HG02870 (cell line): Measurements from ENCODE around the gene TGM3.

Experiments
- ATAC-seq: cut with Tn5 transposase; IDR thresholded peaks from one replicate; pipeline ENCODE4 v1.9.1; 2021; ENCODE audit warnings: mild to moderate bottlenecking, moderate library complexity; ENCODE audit not compliant: unreplicated experiment

TGM3 gene

DNA sequence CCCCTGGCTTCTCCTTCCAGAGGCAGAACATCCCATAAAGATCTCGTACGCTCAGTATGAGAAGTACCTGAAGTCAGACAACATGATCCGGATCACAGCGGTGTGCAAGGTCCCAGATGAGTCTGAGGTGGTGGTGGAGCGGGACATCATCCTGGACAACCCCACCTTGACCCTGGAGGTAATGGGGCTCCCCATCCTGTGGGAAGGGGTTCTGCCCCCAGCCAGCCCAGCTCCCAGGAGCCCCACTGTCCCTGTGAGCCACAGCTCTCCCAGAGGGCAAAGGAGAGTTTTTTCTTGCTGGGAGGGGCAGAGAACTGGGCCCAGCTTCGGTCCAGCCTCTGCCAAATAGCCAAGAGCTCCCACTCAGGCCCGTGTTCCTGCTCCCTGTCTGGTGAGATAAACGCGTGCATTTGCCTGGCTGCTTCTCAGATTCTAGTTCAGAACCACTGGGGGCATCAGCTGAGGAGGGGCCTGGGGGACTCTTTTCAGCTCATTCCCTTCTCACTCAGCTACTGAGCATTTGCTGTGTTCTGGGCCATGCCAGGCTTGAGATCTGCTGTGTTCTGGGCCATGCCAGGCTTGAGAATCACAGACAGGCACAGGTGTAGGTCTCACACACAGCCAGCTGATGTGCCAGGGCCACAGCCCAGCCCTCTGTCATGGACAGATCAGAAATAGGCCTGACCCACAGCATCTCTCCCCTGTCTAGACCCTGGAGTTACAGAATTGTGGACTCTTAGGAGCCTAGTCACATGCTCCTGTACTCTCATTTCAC lies 39.5 kb downstream of the TGM3 start:
- ATAC-seq = no peak

DNA sequence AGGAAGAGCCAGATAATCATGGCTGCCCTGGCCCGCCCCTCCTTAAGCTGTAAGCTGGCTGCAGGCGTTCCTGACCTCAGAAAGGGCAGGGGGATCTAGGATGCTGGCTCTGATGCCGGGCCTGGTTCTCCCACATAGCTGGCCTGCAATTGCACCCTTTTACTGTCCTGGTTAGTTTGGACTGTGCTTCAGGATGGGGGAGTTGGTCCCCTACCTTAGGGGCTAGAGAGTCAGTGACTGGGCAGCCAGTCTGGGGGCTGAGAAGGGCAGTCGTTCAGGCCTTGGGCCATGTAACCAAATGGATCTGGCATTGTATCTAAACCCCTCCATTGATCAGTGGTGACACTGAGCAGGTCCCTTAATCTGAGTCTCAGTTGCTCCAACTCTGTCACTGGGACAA lies 40.7 kb downstream of the TGM3 start:
- ATAC-seq = no peak

DNA sequence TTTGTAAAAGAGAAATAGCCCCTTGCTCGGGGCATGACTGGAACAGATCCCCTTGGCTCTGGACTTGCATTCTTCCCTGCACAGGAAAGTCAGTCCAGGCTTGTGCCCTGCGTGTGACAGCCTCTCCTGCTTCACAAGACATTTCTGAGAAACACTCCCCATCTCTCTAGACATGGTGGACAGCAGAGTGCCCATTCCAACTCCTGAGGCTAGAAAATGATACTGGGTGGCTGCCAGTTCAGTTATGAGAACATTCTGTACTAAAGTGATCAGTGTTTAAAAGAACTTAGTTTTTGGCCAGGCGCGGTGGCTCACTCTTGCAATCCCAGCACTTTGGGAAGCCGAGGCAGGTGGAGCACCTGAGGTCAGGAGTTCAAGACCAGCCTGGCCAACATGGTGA lies 41.3 kb downstream of the TGM3 start:
- no peak for ATAC-seq

DNA sequence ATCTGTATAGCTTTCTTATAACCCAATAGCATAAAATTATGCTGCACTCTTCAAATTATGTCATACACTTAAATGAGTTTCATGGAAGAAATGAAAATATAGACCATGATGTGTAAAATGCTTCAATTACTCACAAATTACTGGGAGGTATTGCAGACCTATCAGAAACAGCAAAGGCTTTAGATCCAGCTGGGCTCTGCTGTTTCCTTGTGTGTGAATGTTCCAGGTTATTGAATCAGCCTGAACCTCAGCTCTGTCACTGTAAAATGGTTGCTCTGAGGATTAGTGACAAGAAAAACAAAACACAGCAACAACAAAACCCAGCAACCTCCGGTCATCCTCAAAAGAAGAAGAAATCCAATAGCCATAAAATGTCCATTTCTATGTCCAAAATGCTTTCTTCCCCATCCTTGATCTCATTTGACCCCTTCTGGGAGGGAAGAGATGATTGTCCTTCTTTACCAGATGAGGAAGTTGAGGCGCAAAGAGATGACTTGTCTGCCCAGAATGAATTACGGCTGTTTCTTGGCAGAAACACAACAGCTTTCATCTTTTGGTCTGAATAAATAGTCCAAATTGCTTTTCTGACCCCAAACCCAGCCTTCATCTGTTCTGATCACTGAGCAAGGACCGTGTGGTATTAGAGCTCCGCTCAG lies 42.7 kb downstream of the TGM3 start:
- no peak for ATAC-seq

DNA sequence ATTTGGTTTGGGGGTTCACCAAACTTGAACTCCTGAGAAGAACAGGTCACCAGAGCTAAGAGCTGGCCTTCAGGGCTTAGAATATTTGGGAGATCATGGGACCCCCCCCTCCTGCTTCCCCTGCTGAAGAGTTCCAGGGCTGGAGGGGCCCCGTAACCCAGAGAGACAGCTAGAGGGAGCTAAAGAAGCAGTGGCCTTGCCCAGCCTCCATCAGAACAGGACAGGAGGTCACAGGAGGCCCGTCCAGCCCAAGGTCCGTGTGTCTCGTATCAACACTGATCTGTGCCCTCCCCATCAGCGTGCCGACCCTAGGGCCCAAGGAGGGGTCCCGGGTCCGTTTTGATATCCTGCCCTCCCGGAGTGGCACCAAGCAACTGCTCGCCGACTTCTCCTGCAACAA lies 44.3 kb downstream of the TGM3 start:
- ATAC-seq = no peak

DNA sequence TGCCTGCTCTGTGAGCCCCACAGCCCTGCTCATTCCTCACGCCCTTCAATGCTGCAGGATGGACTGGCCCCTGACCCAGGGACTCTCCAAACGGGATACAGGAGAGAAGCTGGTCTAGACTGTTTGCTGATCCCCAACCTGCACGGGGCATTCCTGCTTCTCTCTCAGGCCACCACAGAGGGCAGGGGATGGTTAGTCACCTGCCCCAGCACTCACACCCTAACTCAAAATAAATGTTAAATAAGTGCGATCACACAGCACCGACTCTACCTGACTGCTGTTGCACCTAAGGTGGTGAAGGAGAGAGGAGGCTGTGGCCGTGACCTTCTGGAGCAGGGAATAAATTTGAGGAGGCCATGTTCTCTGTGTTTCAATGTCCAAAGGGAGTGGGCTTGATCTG lies 45.0 kb downstream of the TGM3 start:
- ATAC-seq = no peak

DNA sequence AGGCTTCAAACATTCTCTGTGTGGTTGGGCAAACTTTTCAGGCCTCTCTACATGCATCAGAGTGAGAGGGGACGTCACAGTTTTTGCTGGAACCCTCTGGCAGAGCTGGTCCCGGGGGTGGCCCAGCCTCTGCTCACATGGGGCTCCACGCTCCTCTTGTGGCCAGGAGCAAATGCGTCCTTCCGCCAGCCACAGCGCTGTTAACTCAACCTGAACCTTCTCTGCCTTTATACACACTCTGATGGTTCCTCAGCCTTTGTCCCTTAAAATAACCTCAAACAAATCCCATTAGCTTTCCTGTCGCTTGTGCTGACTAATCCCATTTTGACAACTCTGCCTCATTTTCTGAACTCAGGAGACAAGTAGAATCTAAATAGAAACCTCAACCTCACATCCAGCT lies 45.5 kb downstream of the TGM3 start:
- ATAC-seq = no peak

DNA sequence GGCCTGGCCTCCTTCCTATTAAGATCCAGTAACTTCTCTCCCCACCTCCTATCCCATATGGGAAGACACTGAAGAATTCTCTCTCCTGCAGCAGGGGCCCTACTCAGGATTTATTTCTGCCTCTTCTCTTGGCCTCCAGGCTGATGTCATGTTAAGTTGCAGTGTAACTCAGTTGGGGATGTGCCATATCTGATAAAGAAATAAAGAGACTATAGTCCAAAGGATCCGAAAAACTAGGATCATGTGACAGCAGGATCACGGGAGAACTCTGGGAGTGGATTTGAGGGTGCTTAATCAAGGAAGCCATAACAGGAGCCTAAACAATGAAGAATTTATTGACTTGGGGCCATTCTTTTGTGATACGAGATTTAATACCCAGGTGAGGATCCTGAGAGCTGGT lies 46.4 kb downstream of the TGM3 start:
- ATAC-seq = no peak

DNA sequence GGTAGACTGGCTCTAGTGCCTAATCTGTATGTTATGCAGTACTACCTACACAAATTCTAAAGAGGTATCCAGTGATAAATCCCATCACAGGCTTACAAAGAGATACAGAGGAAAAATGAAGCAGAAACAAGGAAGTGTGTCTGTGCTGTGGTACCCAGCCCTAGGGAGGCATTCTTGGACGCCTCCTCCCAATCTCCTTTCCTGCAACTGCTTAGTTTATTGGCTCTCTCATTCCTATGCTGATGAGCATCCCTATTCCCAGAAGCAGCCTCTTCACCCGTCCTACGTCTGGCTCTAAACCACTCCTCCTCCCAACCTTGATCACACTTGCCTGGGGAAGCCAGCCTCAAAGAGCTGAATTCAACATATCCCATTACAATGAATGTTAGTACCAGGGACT lies 50.4 kb downstream of the TGM3 start:
- ATAC-seq = no peak

DNA sequence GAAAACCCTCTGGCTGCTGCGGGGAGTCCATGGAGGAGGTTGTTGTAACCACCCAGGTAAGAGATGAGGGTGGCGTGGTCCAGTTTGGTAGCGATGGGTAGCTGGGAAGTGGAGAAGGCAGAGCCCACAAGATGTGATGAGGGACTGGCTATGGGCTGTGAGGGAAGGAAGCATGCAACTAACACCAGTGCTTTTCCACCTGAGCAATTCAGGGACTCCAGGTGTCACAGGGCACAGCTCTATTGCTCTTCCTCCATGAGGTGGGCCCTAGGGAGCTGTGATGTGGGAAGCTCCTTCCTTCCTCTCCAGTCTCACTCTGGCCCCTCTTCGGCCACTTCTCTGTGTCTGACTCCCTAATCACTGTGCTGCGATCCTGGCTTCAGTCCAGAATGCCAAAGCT lies 52.5 kb downstream of the TGM3 start:
- ATAC-seq = no peak

DNA sequence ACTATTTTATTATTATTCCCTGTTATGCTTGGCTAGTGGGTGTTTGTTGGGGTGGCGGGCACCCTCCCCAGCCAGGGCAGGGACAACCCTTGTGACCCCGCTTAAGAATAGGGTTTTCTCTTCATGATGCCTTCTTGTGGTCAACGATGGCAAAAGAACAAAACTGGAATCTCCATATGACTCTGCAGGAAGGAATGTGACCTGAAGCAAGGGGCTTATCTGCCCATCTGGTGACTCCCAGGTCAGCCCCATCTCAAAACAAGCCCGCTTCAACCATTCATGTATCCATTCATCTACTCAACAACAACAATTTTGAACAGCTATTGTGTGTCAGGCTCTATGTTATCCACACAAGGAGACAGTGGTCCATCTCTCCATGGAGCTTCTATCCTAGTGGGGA lies 54.0 kb downstream of the TGM3 start:
- ATAC-seq = no peak

DNA sequence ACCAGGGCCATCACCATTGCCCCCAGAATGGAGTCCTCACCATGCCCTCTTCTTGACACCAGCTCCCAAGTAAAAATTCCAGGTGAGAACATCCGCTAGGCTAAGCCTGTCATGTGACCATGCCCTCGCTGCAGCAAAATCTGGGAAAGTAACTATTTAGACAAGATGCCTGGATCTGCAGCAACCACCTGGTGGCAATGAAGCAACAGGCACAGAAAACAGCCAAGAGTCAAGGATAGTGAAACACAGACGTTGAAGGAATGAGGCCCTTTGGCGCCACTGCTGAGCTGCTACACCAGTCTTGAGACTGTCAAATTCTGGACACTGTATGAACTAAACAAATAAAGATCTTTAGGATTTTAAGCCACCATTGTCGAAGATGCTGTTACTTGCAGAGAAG lies 54.8 kb downstream of the TGM3 start:
- no peak for ATAC-seq

DNA sequence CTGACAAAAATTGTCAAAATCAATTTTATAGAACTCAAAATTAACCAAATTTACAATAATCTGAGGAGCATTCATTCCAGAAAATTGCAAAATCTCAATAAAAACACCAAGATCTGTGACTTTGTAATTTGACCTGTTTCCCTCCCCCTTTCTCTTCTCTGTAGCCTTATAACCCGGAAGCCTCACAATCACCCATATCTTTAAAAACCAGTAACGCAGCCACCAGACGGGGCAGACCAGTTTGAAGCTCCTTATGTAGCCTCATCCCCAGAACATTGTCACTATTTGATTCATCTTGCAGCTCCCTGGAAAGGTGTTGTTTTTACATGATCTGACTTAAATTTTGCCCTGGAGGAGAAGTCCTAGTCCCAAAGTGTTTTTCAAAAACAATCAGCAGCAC lies 57.4 kb downstream of the TGM3 start:
- ATAC-seq = no peak

DNA sequence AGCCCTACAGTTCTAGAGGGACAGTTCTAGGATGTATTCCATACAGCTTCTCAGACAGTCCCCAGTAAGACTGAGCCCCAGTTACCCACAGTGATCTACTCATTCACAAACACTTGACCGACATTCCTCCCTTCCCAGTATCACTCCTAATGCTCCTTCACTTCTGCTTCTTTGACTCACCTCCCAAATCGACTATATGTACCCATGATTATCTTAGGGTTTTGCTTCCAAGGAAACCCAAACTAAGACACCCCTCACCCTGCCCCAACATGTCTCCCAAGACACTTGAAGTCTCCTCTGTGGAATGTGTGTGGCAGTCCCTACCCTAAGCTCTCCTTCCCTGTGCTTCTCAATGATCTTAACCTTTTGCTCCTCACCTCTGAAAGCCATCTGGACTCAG lies 61.3 kb downstream of the TGM3 start:
- no peak for ATAC-seq

DNA sequence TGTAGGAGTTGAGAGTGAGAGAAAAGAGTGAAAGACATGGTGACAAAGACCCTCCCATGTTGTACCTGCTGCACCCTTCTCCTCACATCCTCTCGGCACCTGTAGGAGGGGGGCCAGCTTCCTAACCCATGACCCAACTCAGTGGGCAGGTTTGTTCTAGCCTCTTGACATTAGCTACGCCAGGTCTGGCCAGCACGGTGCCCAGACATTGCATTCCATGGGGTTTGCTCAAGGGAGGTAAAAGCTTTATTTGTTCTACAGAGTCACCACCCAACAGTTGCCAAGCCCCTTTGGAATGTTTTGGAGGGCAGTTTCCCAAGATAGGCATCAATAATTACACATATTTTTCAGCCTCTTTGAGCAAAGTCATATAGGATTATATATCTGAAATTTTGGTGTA lies 62.2 kb downstream of the TGM3 start:
- no peak for ATAC-seq

DNA sequence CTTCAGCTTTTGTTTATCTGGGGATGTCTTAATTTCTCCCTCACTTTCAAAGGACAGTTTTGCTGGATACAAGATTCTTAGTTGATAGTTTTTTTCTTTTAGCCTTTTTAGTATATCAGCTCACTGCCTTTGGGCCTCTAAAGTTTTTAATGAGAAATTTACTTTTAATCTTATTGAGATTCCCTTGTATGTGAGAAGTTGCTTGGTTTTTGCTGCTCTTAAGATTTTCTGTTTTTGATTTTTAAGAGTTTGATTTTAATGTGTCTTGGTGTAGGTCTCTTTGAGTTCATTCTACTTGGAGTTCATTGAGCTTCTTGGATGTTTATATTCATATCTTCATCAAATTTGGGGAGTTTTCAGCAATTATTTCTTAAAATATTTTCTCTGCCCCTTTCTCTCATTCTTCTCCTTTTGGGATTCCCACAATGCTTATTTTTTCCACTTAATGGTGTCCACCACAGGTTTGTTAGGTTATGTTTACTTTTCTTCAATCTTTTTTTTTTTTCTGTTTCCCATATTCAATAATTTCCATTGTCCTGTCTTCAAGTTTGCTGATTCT lies 65.3 kb downstream of the TGM3 start:
- no peak for ATAC-seq

DNA sequence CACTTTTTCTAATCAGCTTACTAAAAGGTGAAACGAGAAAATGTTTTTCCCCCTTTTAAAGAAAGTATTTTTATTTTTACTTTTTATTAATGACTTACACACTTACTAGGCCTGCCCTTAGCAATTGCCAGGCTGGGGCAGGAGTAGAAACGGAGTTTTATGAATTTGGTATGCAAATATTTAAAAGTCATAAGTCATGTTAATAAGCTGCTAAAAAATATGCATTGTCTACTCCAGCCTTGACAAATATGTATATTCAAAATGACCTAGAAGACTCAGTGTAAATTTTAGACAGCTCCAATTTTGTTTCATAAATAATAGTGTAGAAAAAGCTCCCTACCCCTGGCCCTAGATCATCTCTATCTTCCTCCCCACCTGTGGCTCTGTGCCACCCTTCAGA lies 67.4 kb downstream of the TGM3 start:
- ATAC-seq = no peak

DNA sequence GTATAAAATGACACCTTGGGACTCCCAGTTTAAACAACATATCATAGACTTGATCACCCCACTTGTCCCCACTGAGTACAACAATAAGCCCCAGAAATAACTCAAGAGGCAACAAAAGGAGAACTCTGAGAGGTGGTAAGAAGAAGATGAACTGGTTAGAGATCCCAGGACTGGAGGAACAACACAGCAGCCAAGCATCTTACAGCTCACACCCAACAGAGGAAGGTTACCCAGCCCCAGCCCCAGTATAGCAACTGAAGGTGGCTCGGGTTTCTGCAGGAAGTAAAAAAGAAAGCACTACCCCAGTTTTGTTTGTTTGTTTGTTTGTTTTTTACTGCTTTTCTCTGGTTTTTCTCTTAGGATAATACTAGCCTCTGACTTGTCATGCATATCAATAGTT lies 67.8 kb downstream of the TGM3 start:
- ATAC-seq = no peak

DNA sequence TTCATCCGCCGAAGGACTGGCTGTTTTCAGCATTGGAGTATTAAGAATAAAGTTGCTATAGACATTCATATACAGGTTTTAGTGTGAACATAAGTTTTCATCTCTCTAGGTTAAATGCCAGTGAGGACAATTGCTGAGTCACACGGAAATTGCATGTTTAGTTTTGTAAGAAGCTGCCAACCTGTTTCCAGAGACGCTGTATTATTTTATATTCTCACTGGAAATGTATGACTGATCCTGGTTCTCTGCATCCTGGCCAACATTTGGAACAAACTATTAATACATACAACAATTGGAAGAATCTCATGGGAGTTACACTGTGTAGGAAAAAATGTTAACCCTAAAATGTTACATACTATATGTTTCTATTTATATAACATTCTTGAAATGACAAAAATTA lies 68.2 kb downstream of the TGM3 start:
- no peak for ATAC-seq

DNA sequence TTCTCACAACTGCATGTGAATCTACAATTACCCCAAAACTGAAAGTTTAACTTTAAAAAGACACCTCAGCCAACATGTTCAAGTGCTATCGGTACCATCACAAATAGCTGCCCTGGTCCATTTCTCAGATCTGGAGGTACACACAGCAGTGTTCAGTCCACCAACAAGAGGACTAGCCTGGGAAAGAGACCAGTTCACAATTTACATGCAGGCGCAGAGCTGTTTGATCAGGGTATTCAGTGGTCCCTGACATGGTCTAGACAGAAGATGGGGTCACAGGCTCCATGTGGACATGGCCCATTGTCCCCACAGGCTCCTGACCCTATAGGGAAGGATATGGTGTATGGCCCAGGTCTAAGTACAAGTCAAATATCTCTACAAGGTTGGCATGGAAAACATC lies 69.3 kb downstream of the TGM3 start:
- no peak for ATAC-seq

DNA sequence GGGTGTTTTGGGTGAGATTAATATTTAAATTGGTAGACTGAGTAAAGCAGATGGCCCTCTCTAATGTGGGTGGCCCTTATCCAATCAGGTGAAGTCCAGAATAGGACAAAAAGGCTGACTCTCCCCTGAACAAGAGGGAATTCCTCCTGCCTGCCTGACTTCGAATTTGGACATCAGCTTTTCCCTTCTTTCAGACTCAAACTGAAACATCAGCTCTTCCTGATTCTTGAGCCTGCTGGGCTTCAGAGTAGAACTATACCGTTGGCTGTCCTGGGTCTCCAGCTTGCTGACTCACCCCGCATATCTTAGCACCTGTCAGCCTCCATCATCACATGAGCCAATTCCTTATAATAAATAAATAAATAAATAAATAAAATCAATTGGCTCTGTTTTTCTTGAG lies 69.9 kb downstream of the TGM3 start:
- ATAC-seq = no peak

DNA sequence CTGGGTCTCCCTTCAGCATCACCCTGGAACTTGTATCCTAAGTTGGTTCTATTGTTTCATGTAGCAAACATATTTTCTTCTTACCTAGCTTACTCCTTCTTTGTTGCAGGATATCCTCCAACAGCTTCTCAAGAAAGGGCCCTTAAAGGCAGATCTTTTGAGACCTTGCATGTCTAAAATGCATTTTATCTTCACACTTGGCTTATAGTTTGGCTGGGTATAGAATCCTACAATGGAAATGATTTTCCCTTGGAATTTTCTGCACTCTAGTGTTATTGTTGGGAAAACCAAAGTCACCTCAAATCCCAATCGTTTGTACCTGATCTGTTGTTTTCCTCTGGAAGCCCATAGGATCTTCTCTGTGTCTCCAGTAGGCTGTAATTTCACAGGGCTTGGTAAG lies 72.8 kb downstream of the TGM3 start:
- no peak for ATAC-seq

DNA sequence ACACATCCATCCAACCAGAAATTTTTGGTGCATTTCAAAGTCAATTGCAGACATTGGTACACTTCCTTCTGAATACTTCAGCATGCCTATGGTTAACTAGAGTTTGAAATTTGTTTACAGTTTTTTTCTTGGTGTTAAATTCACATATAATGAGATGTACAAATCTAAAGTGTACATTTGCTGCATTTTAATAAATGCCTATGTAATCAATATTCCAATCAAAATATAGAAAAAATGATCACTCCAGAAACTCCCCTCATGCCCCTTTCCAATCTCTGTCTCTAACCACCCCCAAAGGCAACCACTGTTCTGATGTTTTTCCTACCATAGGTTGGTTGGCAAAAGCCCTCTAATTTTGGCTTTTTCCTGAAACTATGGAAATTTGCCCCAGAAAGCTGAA lies 77.3 kb downstream of the TGM3 start:
- ATAC-seq = no peak
